ENCODE data around the gene DOCK4.

DOCK4 gene

DNA sequence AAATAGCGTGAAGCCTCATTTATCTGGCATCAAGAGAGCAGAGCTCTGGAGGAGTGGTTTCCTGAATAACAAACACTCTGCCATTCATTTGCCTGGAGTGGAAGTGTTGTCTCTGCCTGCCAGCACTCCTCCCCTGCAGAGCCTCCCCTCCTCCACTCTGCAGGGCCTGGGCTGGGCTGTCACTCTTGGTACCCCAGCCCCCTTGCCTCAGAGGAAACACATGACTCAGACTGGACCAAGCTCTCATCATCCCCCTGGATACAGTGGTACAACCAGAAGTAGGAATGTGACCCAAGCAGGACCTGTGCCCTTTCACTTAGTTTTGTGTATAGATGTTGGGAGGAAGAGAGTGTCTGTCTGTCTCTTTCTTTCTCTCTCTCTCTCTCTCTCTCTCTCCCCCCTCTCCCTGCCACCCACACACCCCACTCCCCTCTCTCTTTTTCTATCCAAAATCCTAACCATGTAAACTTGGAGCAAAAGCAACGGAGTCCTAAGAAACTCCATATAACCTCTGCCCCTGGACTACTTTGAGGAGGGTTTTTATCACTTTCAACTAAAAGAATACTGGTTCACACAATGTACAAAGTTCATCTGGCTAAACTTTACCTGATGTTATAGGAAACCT, 43.9 kb downstream of the DOCK4 start:
- no peaks in the 10 kb centered on the region for H3K4me1 ChIP-seq (ENCODE audit: control insufficient read depth in 2 of 2, insufficient read depth in 2 of 2, low read length in 2 of 2)
- H3K4me3 ChIP-seq (ENCODE audit: low read length in 2 of 2), result no peak overlapping the region
- H3K27me3 ChIP-seq (ENCODE audit: control insufficient read depth in 2 of 2, insufficient read depth in 2 of 2, low read length in 2 of 2), result no peaks in the 10 kb centered on the region
- no peaks in the 10 kb centered on the region for H3K9me3 ChIP-seq (ENCODE audit: control insufficient read depth in 2 of 2, low read length in 2 of 2)
- no peak overlapping the region for H3K9ac ChIP-seq (ENCODE audit: low read depth in 1 of 2, low read length in 2 of 2)
- H3K36me3 ChIP-seq (ENCODE audit: control insufficient read depth in 2 of 2, insufficient read depth in 2 of 2, low read length in 2 of 2), result no peaks in the 10 kb centered on the region
- no peak overlapping the region for H3K27ac ChIP-seq (ENCODE audit: low read depth in 2 of 2, low read length in 2 of 2)

- no peaks in the 10 kb centered on the region for H3K9me3 ChIP-seq (ENCODE audit: control insufficient read depth in 2 of 2, low read length in 2 of 2)
- no peak overlapping the region for H3K9ac ChIP-seq (ENCODE audit: low read depth in 1 of 2, low read length in 2 of 2)
- no peaks in the 10 kb centered on the region for H3K27me3 ChIP-seq (ENCODE audit: control insufficient read depth in 2 of 2, insufficient read depth in 2 of 2, low read length in 2 of 2)
- H3K4me3 ChIP-seq (ENCODE audit: low read length in 2 of 2), result no peak overlapping the region
- no peaks in the 10 kb centered on the region for H3K36me3 ChIP-seq (ENCODE audit: control insufficient read depth in 2 of 2, insufficient read depth in 2 of 2, low read length in 2 of 2)
- H3K27ac ChIP-seq (ENCODE audit: low read depth in 2 of 2, low read length in 2 of 2), result no peak overlapping the region
- no peaks in the 10 kb centered on the region for H3K4me1 ChIP-seq (ENCODE audit: control insufficient read depth in 2 of 2, insufficient read depth in 2 of 2, low read length in 2 of 2)
Observed at GRCh38 chr7:112161253-112162141, 44.7 kb downstream of the DOCK4 start.

- Histone ChIP-seq H3K27me3 (ENCODE audit: control insufficient read depth in 2 of 2, insufficient read depth in 2 of 2, low read length in 2 of 2) (no peaks in the 10 kb centered on the region), H3K9ac (ENCODE audit: low read depth in 1 of 2, low read length in 2 of 2) (no peak overlapping the region), H3K4me1 (ENCODE audit: control insufficient read depth in 2 of 2, insufficient read depth in 2 of 2, low read length in 2 of 2) (no peaks in the 10 kb centered on the region), H3K9me3 (ENCODE audit: control insufficient read depth in 2 of 2, low read length in 2 of 2) (no peaks in the 10 kb centered on the region), H3K27ac (ENCODE audit: low read depth in 2 of 2, low read length in 2 of 2) (no peak overlapping the region), H3K4me3 (ENCODE audit: low read length in 2 of 2) (no peak overlapping the region), H3K36me3 (ENCODE audit: control insufficient read depth in 2 of 2, insufficient read depth in 2 of 2, low read length in 2 of 2) (no peaks in the 10 kb centered on the region)
Observed at GRCh38 chr7:112160771-112161150, 45.4 kb downstream of the DOCK4 start.

- no peak overlapping the region for H3K9ac ChIP-seq (ENCODE audit: low read depth in 1 of 2, low read length in 2 of 2)
- H3K27ac ChIP-seq (ENCODE audit: low read depth in 2 of 2, low read length in 2 of 2), result no peak overlapping the region
Observed at GRCh38 chr7:112160130-112160770, 45.9 kb downstream of the DOCK4 start.

DNA sequence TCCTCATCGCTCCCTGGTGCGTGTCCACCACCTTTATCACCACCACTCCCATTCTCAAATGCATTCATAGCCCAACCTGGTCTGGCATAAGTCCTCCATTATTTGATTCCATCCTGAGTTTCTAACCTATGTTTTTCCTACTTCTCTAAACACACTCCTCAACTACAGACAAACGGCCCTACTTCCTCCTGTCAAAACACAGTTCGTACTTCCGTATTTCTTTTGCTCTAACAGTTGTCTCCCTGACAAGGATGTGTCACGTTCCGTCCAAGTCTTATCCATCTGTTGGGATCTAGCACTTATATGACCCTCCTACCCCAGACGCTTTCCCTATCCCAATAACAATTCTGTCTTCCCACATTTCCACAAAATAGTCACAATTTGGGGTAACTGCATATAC, 46.8 kb downstream of the DOCK4 start:
- Histone ChIP-seq H3K9me3 (ENCODE audit: control insufficient read depth in 2 of 2, low read length in 2 of 2) (no peaks in the 10 kb centered on the region), H3K27me3 (ENCODE audit: control insufficient read depth in 2 of 2, insufficient read depth in 2 of 2, low read length in 2 of 2) (no peaks in the 10 kb centered on the region), H3K4me3 (ENCODE audit: low read length in 2 of 2) (no peak overlapping the region), H3K27ac (ENCODE audit: low read depth in 2 of 2, low read length in 2 of 2) (no peak overlapping the region), H3K9ac (ENCODE audit: low read depth in 1 of 2, low read length in 2 of 2) (no peak overlapping the region), H3K36me3 (ENCODE audit: control insufficient read depth in 2 of 2, insufficient read depth in 2 of 2, low read length in 2 of 2) (no peaks in the 10 kb centered on the region), H3K4me1 (ENCODE audit: control insufficient read depth in 2 of 2, insufficient read depth in 2 of 2, low read length in 2 of 2) (no peaks in the 10 kb centered on the region)

More at GRCh38 chr7:112160130-112160770, 45.9 kb downstream of the DOCK4 start:
- H3K36me3 ChIP-seq (ENCODE audit: control insufficient read depth in 2 of 2, insufficient read depth in 2 of 2, low read length in 2 of 2), result no peaks in the 10 kb centered on the region
- no peaks in the 10 kb centered on the region for H3K9me3 ChIP-seq (ENCODE audit: control insufficient read depth in 2 of 2, low read length in 2 of 2)
- no peaks in the 10 kb centered on the region for H3K4me1 ChIP-seq (ENCODE audit: control insufficient read depth in 2 of 2, insufficient read depth in 2 of 2, low read length in 2 of 2)
- H3K4me3 ChIP-seq (ENCODE audit: low read length in 2 of 2), result no peak overlapping the region
- H3K27me3 ChIP-seq (ENCODE audit: control insufficient read depth in 2 of 2, insufficient read depth in 2 of 2, low read length in 2 of 2), result no peaks in the 10 kb centered on the region

- Histone ChIP-seq H3K4me3 (ENCODE audit: low read length in 2 of 2) (no peak overlapping the region), H3K4me1 (ENCODE audit: control insufficient read depth in 2 of 2, insufficient read depth in 2 of 2, low read length in 2 of 2) (no peaks in the 10 kb centered on the region), H3K9me3 (ENCODE audit: control insufficient read depth in 2 of 2, low read length in 2 of 2) (no peaks in the 10 kb centered on the region), H3K27me3 (ENCODE audit: control insufficient read depth in 2 of 2, insufficient read depth in 2 of 2, low read length in 2 of 2) (no peaks in the 10 kb centered on the region), H3K27ac (ENCODE audit: low read depth in 2 of 2, low read length in 2 of 2) (no peak overlapping the region), H3K36me3 (ENCODE audit: control insufficient read depth in 2 of 2, insufficient read depth in 2 of 2, low read length in 2 of 2) (no peaks in the 10 kb centered on the region), H3K9ac (ENCODE audit: low read depth in 1 of 2, low read length in 2 of 2) (no peak overlapping the region)
Observed at GRCh38 chr7:112157072-112157471, 49.1 kb downstream of the DOCK4 start.

GRCh38 chr7:112156412-112156811, 49.8 kb downstream of the DOCK4 start:
- Histone ChIP-seq H3K4me3 (ENCODE audit: low read length in 2 of 2) (no peak overlapping the region), H3K9ac (ENCODE audit: low read depth in 1 of 2, low read length in 2 of 2) (no peak overlapping the region), H3K27ac (ENCODE audit: low read depth in 2 of 2, low read length in 2 of 2) (no peak overlapping the region), H3K27me3 (ENCODE audit: control insufficient read depth in 2 of 2, insufficient read depth in 2 of 2, low read length in 2 of 2) (no peaks in the 10 kb centered on the region), H3K4me1 (ENCODE audit: control insufficient read depth in 2 of 2, insufficient read depth in 2 of 2, low read length in 2 of 2) (no peaks in the 10 kb centered on the region), H3K9me3 (ENCODE audit: control insufficient read depth in 2 of 2, low read length in 2 of 2) (no peaks in the 10 kb centered on the region), H3K36me3 (ENCODE audit: control insufficient read depth in 2 of 2, insufficient read depth in 2 of 2, low read length in 2 of 2) (no peaks in the 10 kb centered on the region)

DNA sequence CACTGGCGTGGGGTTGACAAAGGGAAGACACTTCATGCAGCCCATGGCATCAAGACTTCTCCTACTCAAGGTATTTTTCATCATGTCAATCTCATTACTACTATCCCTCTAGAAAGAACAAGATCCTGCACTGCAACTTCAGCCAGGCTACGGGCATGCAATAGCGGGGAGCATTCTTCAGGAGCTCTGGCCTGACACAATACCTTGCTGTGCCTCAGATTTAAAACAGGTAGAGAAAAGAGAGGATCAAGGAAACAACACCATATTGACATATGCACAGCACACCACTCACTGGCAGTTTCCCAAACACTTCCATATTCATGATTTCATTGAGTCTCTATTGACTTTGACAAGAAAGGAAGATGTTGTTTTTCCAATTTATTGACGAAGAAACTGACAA, 51.5 kb downstream of the DOCK4 start:
- Histone ChIP-seq H3K9me3 (ENCODE audit: control insufficient read depth in 2 of 2, low read length in 2 of 2) (no peaks in the 10 kb centered on the region), H3K36me3 (ENCODE audit: control insufficient read depth in 2 of 2, insufficient read depth in 2 of 2, low read length in 2 of 2) (no peaks in the 10 kb centered on the region), H3K4me3 (ENCODE audit: low read length in 2 of 2) (no peak overlapping the region), H3K4me1 (ENCODE audit: control insufficient read depth in 2 of 2, insufficient read depth in 2 of 2, low read length in 2 of 2) (no peaks in the 10 kb centered on the region), H3K27me3 (ENCODE audit: control insufficient read depth in 2 of 2, insufficient read depth in 2 of 2, low read length in 2 of 2) (no peaks in the 10 kb centered on the region), H3K9ac (ENCODE audit: low read depth in 1 of 2, low read length in 2 of 2) (no peak overlapping the region), H3K27ac (ENCODE audit: low read depth in 2 of 2, low read length in 2 of 2) (no peak overlapping the region)

GRCh38 chr7:112152186-112152585, 54.0 kb downstream of the DOCK4 start:
- H3K27ac ChIP-seq (ENCODE audit: low read depth in 2 of 2, low read length in 2 of 2), result no peak overlapping the region

More at GRCh38 chr7:112152186-112152585, 54.0 kb downstream of the DOCK4 start:
- H3K9me3 ChIP-seq (ENCODE audit: control insufficient read depth in 2 of 2, low read length in 2 of 2), result no peaks in the 10 kb centered on the region
- no peaks in the 10 kb centered on the region for H3K4me1 ChIP-seq (ENCODE audit: control insufficient read depth in 2 of 2, insufficient read depth in 2 of 2, low read length in 2 of 2)
- no peaks in the 10 kb centered on the region for H3K36me3 ChIP-seq (ENCODE audit: control insufficient read depth in 2 of 2, insufficient read depth in 2 of 2, low read length in 2 of 2)
- no peaks in the 10 kb centered on the region for H3K27me3 ChIP-seq (ENCODE audit: control insufficient read depth in 2 of 2, insufficient read depth in 2 of 2, low read length in 2 of 2)
- H3K9ac ChIP-seq (ENCODE audit: low read depth in 1 of 2, low read length in 2 of 2), result no peak overlapping the region
- H3K4me3 ChIP-seq (ENCODE audit: low read length in 2 of 2), result no peak overlapping the region

All from mucosa of rectum (tissue), 2 donors.